HepG2 (cell line): Measurements from ENCODE around the gene RUVBL2. TPM values are rescaled to one million over a fixed set of nuclear protein-coding genes. Genes with fewer than 3 reads are reported as not detected.

Experiments
- CBX5 ChIP-seq: sonication (generic); formaldehyde crosslinking; IDR thresholded peaks from 2 replicates; pipeline ENCODE4 v1.4.0; 2020; ENCODE audit warnings: missing genetic modification reagents, borderline replicate concordance
- GABPA ChIP-seq, 2 experiments: IDR thresholded peaks; 2 replicates each; pipeline ENCODE4 v1.6.1; 2011 to 2016; ENCODE audit warnings: low read depth in 2 of 2, low read length in 1 of 2, missing biosample characterization in 1 of 2, missing genetic modification characterization in 1 of 2
- GFI1 ChIP-seq: sonication (generic); formaldehyde crosslinking; IDR thresholded peaks from 2 replicates; pipeline ENCODE4 v1.5.0; 2020; ENCODE audit warnings: missing genetic modification reagents, mild to moderate bottlenecking, borderline replicate concordance
- KLF15 ChIP-seq: sonication (generic); formaldehyde crosslinking; IDR thresholded peaks from 2 replicates; pipeline ENCODE4 v1.8.1; 2023; ENCODE audit warnings: borderline replicate concordance, mild to moderate bottlenecking, inconsistent platforms, missing genetic modification reagents, mixed read lengths
- MED13 ChIP-seq: sonication (generic); formaldehyde crosslinking; IDR thresholded peaks from 2 replicates; pipeline ENCODE4 v1.5.0; 2020; ENCODE audit warnings: missing genetic modification reagents
- NFE2 ChIP-seq: sonication (generic); formaldehyde crosslinking; IDR thresholded peaks from 2 replicates; pipeline ENCODE4 v1.4.0; 2020; ENCODE audit warnings: missing genetic modification reagents
- PLSCR1 ChIP-seq: sonication (generic); formaldehyde crosslinking; IDR thresholded peaks from 2 replicates; pipeline ENCODE4 v1.5.0; 2020; ENCODE audit warnings: missing genetic modification reagents, mild to moderate bottlenecking, borderline replicate concordance
- POGZ ChIP-seq: sonication (generic); formaldehyde crosslinking; IDR thresholded peaks from 2 replicates; pipeline ENCODE4 v1.4.0; 2020; ENCODE audit warnings: mild to moderate bottlenecking, missing genetic modification reagents
- RCOR2 ChIP-seq: IDR thresholded peaks from 2 replicates; pipeline ENCODE4 v1.6.1; 2016; ENCODE audit warnings: missing biosample characterization, missing genetic modification reagents
- SYNCRIP ChIP-seq: fragments of 200-400 bp; formaldehyde crosslinking; IDR thresholded peaks from 2 replicates; pipeline ENCODE4 v1.6.1; 2018; ENCODE audit warnings: mild to moderate bottlenecking, low read depth, low read length; ENCODE audit not compliant: insufficient read depth
- THAP9 ChIP-seq: sonication (generic); formaldehyde crosslinking; IDR thresholded peaks from 2 replicates; pipeline ENCODE4; 2020; ENCODE audit warnings: missing genetic modification reagents, mild to moderate bottlenecking, borderline replicate concordance
- USF2 ChIP-seq, 2 experiments: sonication (generic) in 1 of 2; formaldehyde crosslinking in 1 of 2; IDR thresholded peaks; 2 replicates each; pipeline versions ENCODE4 v1.5.1 to v1.6.1; 2011 to 2020; ENCODE audit warnings: borderline replicate concordance in 1 of 2, low read depth in 1 of 2, low read length in 1 of 2, mild to moderate bottlenecking in 1 of 2, missing genetic modification reagents in 1 of 2, moderate library complexity in 1 of 2
- ZC3H13 ChIP-seq: sonication (generic); formaldehyde crosslinking; IDR thresholded peaks from 2 replicates; pipeline ENCODE4 v1.8.1; 2023; ENCODE audit warnings: mild to moderate bottlenecking, missing genetic modification reagents, moderate library complexity
- ZNF124 ChIP-seq: sonication (generic); formaldehyde crosslinking; IDR thresholded peaks from 2 replicates; pipeline ENCODE4 v1.4.0; 2020; ENCODE audit warnings: missing genetic modification reagents
- ZNF24 ChIP-seq: fragments of 450-650 bp; IDR thresholded peaks from 2 replicates; pipeline ENCODE4 v1.6.1; 2017; ENCODE audit warnings: antibody characterized with exemption, mild to moderate bottlenecking
- ZNF337 ChIP-seq: sonication (generic); formaldehyde crosslinking; IDR thresholded peaks from 2 replicates; pipeline ENCODE4 v1.5.1; 2020; ENCODE audit warnings: missing genetic modification reagents, low read depth, mild to moderate bottlenecking, borderline replicate concordance
- ZNF354B ChIP-seq: sonication (generic); formaldehyde crosslinking; IDR thresholded peaks from 2 replicates; pipeline ENCODE4 v1.8.0; 2022; ENCODE audit warnings: mild to moderate bottlenecking, missing genetic modification reagents
- ZNF704 ChIP-seq: sonication (generic); formaldehyde crosslinking; IDR thresholded peaks from 2 replicates; pipeline ENCODE4 v1.8.1; 2023; ENCODE audit warnings: mild to moderate bottlenecking, inconsistent platforms, moderate library complexity, missing genetic modification reagents, borderline replicate concordance
- ZSCAN9 ChIP-seq: IDR thresholded peaks from 2 replicates; pipeline ENCODE4 v1.6.1; 2016; ENCODE audit warnings: borderline replicate concordance
- polyA plus RNA-seq, 8 experiments: library from polyadenylated mRNA; depleted of rRNA in 3 of 8; stranded (reverse) in 7 of 8; unstranded in 1 of 8; fragments of >200 nt; fragmentation: Illumina TruSeq in 4 of 8; extraction: Trizol in 4 of 8; gene quantifications; 2 replicates each; pipeline versions ENCODE4 v1.2.1 to v1.2.3, GENCODE V29; 2011 to 2016; ENCODE audit warnings: low read depth in 4 of 8, missing spikeins in 1 of 8, mixed read lengths in 1 of 8; ENCODE audit not compliant: insufficient read depth in 1 of 8
- total RNA-seq, 5 experiments: library from RNA; depleted of rRNA; stranded (reverse); fragments of >200 nt; fragmentation: Illumina TruSeq; extraction: Trizol; gene quantifications; 2 replicates each; pipeline ENCODE4 v1.2.3, GENCODE V29; 2016; ENCODE audit warnings: low read depth in 1 of 5
- TF ChIP-seq, protein P1 (sequence below): sonication (generic); formaldehyde crosslinking; conservative IDR thresholded peaks from 2 replicates; pipeline ENCODE4 v1.4.0; 2020; ENCODE audit warnings: missing genetic modification reagents

RUVBL2 gene
- total and polyA plus RNA-seq, 2 of the 13 experiments (the other 11 are each of a cell fraction or from before 2014, with no cell fraction given): 120 to 122 TPM

DNA sequence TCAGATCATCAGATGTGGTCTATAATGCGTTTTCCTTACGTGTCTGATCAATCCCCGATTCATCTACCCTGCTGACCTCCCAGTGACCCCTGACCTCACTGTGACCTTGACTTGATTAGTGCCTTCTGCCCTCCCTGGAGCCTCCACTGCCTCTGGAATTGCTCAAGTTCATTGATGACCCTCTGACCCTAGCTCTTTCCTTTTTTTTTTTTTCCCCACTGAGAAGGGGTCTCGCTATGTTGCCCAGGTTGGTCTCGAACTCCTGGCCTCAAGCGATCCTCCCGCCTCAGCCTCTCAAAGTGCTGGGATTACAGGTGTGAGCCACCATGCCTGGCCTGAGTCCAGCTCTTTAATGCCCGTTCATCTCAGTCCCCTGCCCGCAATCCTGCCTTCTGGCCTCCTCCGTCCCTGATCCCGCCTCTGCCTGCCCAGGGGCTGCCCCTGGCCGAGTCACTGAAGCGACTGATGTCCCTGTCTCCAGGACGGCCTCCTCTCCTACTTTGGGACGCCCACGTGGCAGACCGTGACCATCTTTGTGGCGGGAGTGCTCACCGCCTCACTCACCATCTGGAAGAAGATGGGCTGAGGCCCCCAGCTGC, 32.5 kb upstream of the RUVBL2 start (continued):
- TF ChIP-seq THAP9 (CRISPR knock-in tag): no peak
- no peak for TF ChIP-seq ZNF124 (CRISPR knock-in tag)
- no peak for TF ChIP-seq POGZ (CRISPR knock-in tag)
- TF ChIP-seq GABPA (IDR thresholded peaks at IDR 0.05; ENCODE audit: low read depth, low read length): no peak
- no peak for TF ChIP-seq GABPA (CRISPR knock-in tag; IDR thresholded peaks at IDR 0.05; ENCODE audit: low read depth)
- TF ChIP-seq ZNF24: no peak
- peak; percentile 58; the same call in 1 of the 2 replicates for TF ChIP-seq CBX5
- no peak for TF ChIP-seq GFI1
- no peak for TF ChIP-seq SYNCRIP
- no peak for TF ChIP-seq ZNF704 (CRISPR knock-in tag)
- TF ChIP-seq KLF15 (CRISPR knock-in tag): no peak
- TF ChIP-seq ZSCAN9 (CRISPR knock-in tag): no peak
- TF ChIP-seq RCOR2 (CRISPR knock-in tag): no peak
- TF ChIP-seq USF2 (IDR thresholded peaks at IDR 0.05; ENCODE audit: low read depth, low read length): no peak
- TF ChIP-seq USF2 (CRISPR knock-in tag; IDR thresholded peaks at IDR 0.05; ENCODE audit: borderline replicate concordance): no peak
- TF ChIP-seq, protein P1, sequence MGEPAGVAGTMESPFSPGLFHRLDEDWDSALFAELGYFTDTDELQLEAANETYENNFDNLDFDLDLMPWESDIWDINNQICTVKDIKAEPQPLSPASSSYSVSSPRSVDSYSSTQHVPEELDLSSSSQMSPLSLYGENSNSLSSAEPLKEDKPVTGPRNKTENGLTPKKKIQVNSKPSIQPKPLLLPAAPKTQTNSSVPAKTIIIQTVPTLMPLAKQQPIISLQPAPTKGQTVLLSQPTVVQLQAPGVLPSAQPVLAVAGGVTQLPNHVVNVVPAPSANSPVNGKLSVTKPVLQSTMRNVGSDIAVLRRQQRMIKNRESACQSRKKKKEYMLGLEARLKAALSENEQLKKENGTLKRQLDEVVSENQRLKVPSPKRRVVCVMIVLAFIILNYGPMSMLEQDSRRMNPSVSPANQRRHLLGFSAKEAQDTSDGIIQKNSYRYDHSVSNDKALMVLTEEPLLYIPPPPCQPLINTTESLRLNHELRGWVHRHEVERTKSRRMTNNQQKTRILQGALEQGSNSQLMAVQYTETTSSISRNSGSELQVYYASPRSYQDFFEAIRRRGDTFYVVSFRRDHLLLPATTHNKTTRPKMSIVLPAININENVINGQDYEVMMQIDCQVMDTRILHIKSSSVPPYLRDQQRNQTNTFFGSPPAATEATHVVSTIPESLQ: no peak
- TF ChIP-seq MED13 (CRISPR knock-in tag): peak; percentile 68; the same call in 1 of the 2 replicates
- no peak for TF ChIP-seq NFE2 (CRISPR knock-in tag)
- no peak for TF ChIP-seq PLSCR1 (CRISPR knock-in tag)
- TF ChIP-seq ZNF337 (CRISPR knock-in tag): no peak
- TF ChIP-seq ZC3H13 (CRISPR knock-in tag): no peak
- TF ChIP-seq ZNF354B: no peak
